Ovary (tissue), 3 donors: ENCODE results near the gene RPRD2.

Experiments used
- CTCF ChIP-seq, 3 donors: fragments of 450-650 bp in 2 of 3; fragments of 200-600 bp in 1 of 3; IDR thresholded peaks; one replicate each; pipeline versions ENCODE4 v1.5.1 to v1.8.0; 2016 to 2022; ENCODE audit warnings: antibody characterized with exemption in 3 of 3, mild to moderate bottlenecking in 1 of 3
- EP300 ChIP-seq: sonication (generic); formaldehyde crosslinking; IDR thresholded peaks from one replicate; pipeline ENCODE4 v1.6.1; 2017; ENCODE audit warnings: antibody characterized with exemption
- POLR2A ChIP-seq: fragments of 450-650 bp; IDR thresholded peaks from one replicate; pipeline ENCODE4 v1.6.1; 2017; ENCODE audit warnings: antibody characterized with exemption, mild to moderate bottlenecking, moderate library complexity
- donor health status: DM: no; HTN: no; CAD: no.

- no peak for TF ChIP-seq CTCF (IDR thresholded peaks at IDR 0.05)
- TF ChIP-seq EP300 = no peak
- no peak for TF ChIP-seq POLR2A
Observed at GRCh38 chr1:150387200-150387599, 23.3 kb downstream of the RPRD2 start.
